ENCODE results near the gene MSANTD1.

MSANTD1 gene

DNA sequence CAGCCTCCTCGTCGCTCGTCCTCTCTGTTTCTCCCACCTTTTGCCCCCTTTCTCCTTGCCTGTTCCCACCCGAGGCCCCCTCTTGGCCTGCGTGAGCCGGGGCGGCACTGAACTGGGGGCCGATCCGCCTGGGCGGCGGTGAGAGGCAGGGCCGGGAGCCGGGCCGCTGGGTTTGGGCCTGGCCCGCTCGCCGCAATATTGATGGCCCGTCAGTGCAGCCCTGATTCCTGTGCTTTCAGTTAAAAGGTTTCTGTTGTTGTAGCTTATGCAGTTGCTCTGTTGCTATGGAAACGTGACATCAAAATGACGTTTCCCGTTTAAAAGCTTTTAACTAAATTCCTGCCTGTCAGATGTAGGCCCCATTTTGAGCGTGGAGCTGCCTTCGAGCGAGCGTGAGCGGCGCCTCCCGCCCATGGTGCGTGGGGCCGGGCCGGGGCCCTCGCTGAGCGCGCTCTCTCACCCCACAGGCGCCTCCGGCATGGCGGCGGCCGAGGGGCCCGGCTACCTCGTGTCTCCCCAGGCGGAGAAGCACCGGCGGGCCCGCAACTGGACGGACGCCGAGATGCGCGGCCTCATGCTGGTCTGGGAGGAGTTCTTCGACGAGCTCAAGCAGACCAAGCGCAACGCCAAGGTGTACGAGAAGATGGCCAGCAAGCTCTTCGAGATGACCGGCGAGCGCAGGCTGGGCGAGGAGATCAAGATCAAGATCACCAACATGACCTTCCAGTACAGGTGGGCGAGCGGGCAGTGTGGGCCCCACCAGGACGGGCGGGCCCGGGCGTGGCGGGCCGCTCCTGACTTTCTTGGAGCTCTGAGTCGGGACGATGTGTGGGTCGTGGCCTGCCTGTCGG is at the start of gene MSANTD1:
Gene MSANTD1, plus strand, starts transcription at position 349 of the 851 bp plus-strand sequence. Its CDS starts 64 bp downstream, at position 413.
- Histone ChIP-seq H3K9me2 (replicated peaks; ENCODE audit: control insufficient read depth, low read length) (no peaks in the 10 kb centered on the region), H3K4me3 (ENCODE audit: low read length) (no peak within 1 kb of the TSS), H3K27ac (ENCODE audit: low read depth, low read length) (no peak within 1 kb of the TSS), H3K79me2 (ENCODE audit: control insufficient read depth, low read length) (no peaks in the 10 kb centered on the region), H3K9me3 (ENCODE audit: control insufficient read depth, insufficient read depth, low read length) (no peaks in the 10 kb centered on the region), H3K27me3 (ENCODE audit: control insufficient read depth, low read length) (no peaks in the 10 kb centered on the region), H3K36me3 (ENCODE audit: control insufficient read depth, low read length) (no peaks in the 10 kb centered on the region), H4K20me1 (ENCODE audit: control insufficient read depth, insufficient read depth, low read depth, low read length) (no peaks in the 10 kb centered on the region), H3K4me2 (ENCODE audit: low read length) (no peak within 1 kb of the TSS), H3F3A (ENCODE audit: control insufficient read depth, insufficient read depth) (no peaks in the 10 kb centered on the region), H3K4me1 (ENCODE audit: control insufficient read depth, low read length) (no peaks in the 10 kb centered on the region)
- TF ChIP-seq, protein P1, sequence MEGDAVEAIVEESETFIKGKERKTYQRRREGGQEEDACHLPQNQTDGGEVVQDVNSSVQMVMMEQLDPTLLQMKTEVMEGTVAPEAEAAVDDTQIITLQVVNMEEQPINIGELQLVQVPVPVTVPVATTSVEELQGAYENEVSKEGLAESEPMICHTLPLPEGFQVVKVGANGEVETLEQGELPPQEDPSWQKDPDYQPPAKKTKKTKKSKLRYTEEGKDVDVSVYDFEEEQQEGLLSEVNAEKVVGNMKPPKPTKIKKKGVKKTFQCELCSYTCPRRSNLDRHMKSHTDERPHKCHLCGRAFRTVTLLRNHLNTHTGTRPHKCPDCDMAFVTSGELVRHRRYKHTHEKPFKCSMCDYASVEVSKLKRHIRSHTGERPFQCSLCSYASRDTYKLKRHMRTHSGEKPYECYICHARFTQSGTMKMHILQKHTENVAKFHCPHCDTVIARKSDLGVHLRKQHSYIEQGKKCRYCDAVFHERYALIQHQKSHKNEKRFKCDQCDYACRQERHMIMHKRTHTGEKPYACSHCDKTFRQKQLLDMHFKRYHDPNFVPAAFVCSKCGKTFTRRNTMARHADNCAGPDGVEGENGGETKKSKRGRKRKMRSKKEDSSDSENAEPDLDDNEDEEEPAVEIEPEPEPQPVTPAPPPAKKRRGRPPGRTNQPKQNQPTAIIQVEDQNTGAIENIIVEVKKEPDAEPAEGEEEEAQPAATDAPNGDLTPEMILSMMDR (IDR thresholded peaks at IDR 0.05; ENCODE audit: low read depth, low read length, poor library complexity, severe bottlenecking), result no peak
- TF ChIP-seq EZH2phosphoT487 (IDR thresholded peaks at IDR 0.05; ENCODE audit: borderline replicate concordance, low read length), result no peak

DNA sequence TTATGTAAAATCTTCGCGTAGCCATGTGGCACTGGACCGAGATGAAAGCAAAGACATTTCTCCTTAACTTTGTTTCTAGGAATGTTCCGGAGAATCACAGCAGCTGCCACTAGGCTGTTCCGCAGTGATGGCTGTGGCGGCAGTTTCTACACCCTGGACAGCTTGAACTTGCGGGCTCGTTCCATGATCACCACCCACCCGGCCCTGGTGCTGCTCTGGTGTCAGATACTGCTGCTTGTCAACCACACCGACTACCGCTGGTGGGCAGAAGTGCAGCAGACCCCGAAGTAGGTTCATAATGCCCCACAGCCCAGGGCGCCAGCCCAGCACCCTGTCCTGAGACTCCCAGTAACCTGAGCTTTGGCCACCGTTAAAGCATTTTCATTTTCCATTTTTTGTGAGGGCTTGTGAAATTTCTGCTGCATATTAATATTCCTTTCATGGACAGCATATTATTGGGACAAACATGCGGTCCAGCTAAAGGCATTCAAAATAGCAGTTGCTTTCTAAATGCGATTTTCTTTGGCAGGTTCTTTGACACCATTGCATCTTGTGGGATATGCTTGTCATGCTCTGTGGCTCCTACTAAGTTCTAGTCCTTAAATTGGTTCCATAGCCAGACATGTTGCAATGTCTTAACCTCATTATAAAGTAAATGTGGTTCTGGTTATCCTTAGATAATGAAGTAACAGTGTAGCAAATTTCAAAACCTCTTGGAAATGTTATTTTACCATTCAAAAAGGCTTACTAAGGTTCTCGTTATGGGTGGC is 49.1 kb upstream of the MSANTD1 start:
- Histone ChIP-seq H3K27ac (ENCODE audit: low read depth, low read length) (no peak overlapping the region), H3K9me2 (replicated peaks; ENCODE audit: control insufficient read depth, low read length) (no peaks in the 10 kb centered on the region), H3K36me3 (ENCODE audit: control insufficient read depth, low read length) (peaks cover 82% of the 10 kb centered on the region)

DNA sequence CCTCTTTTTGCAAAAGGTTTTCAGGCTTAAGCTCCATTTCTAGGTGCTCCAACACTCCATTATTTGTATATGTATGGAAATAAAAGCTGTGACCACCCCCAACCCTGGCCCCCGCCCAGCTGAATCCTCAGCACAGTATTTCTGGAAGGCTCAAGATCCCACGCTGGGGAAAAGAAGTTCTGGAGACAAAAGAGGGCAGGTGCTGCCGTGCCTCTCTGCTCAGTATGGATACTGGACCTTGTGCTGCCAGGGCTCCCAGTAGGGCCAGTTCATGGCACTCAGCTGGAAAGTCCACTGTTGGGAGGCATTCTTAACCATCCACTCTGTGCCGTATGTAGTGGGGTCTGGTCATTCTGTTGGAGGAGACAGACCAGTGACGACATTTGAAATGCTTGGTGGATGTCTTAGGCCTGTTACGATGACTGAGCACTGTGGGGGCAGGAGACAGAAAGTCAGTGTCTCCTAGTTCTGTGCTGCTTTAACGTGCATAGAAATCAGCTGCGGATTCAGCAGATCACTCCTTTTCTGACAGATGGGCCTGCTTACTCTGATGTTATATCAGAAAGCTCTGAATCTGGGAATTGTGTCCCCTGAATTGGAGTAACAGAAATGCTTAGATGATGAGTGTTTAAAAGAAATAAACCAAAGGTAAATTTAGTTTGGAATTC is 48.4 kb upstream of the MSANTD1 start:
- H3K4me1 ChIP-seq (ENCODE audit: control insufficient read depth, low read length), result peaks cover 29% of the 10 kb centered on the region
- H3K27ac ChIP-seq (ENCODE audit: low read depth, low read length), result no peak overlapping the region
- peaks cover 75% of the 10 kb centered on the region for H3K36me3 ChIP-seq (ENCODE audit: control insufficient read depth, low read length)

More for the DNA sequence above, 49.1 kb upstream of the MSANTD1 start:
- Histone ChIP-seq H3K4me1 (ENCODE audit: control insufficient read depth, low read length) (peaks cover 29% of the 10 kb centered on the region), H3K4me3 (ENCODE audit: low read length) (no peak overlapping the region), H3K9me3 (ENCODE audit: control insufficient read depth, insufficient read depth, low read length) (no peaks in the 10 kb centered on the region), H3K27me3 (ENCODE audit: control insufficient read depth, low read length) (no peaks in the 10 kb centered on the region), H4K20me1 (ENCODE audit: control insufficient read depth, insufficient read depth, low read depth, low read length) (no peaks in the 10 kb centered on the region), H3K79me2 (ENCODE audit: control insufficient read depth, low read length) (no peaks in the 10 kb centered on the region), H3K4me2 (ENCODE audit: low read length) (no peak overlapping the region), H3F3A (ENCODE audit: control insufficient read depth, insufficient read depth) (0 out of 2 replicates have a peak, but pooled peaks cover 4% of the 10 kb centered on the region)
- TF ChIP-seq, protein P1 (IDR thresholded peaks at IDR 0.05; ENCODE audit: low read depth, low read length, poor library complexity, severe bottlenecking), result no peak
- no peak for TF ChIP-seq EZH2phosphoT487 (IDR thresholded peaks at IDR 0.05; ENCODE audit: borderline replicate concordance, low read length)

More for the DNA sequence above, 48.4 kb upstream of the MSANTD1 start:
- Histone ChIP-seq H3K4me2 (ENCODE audit: low read length) (no peak overlapping the region), H3K27me3 (ENCODE audit: control insufficient read depth, low read length) (no peaks in the 10 kb centered on the region), H3K9me2 (replicated peaks; ENCODE audit: control insufficient read depth, low read length) (no peaks in the 10 kb centered on the region), H3K79me2 (ENCODE audit: control insufficient read depth, low read length) (no peaks in the 10 kb centered on the region), H3K9me3 (ENCODE audit: control insufficient read depth, insufficient read depth, low read length) (no peaks in the 10 kb centered on the region), H3K4me3 (ENCODE audit: low read length) (no peak overlapping the region), H3F3A (ENCODE audit: control insufficient read depth, insufficient read depth) (0 out of 2 replicates have a peak, but pooled peaks cover 4% of the 10 kb centered on the region), H4K20me1 (ENCODE audit: control insufficient read depth, insufficient read depth, low read depth, low read length) (no peaks in the 10 kb centered on the region)
- TF ChIP-seq, protein P1 (IDR thresholded peaks at IDR 0.05; ENCODE audit: low read depth, low read length, poor library complexity, severe bottlenecking), result no peak
- TF ChIP-seq EZH2phosphoT487 (IDR thresholded peaks at IDR 0.05; ENCODE audit: borderline replicate concordance, low read length), result no peak
